ENCODE measurements around the gene CEMIP. TPM values are rescaled to one million over a fixed set of nuclear protein-coding genes. Genes with fewer than 3 reads are reported as not detected.

CEMIP gene
- polyA plus RNA-seq, 5 donors: 13.7 to 31.0 (median 21.2) TPM

- DNase-seq: no peak
Measured at GRCh38 chr15:80846031-80846815, 67.1 kb downstream of the CEMIP start.

GRCh38 chr15:80849308-80849707 is 70.1 kb downstream of the CEMIP start:
- no peak for DNase-seq

- DNase-seq: no peak
Measured at GRCh38 chr15:80850941-80851451, 71.8 kb downstream of the CEMIP start.

DNA sequence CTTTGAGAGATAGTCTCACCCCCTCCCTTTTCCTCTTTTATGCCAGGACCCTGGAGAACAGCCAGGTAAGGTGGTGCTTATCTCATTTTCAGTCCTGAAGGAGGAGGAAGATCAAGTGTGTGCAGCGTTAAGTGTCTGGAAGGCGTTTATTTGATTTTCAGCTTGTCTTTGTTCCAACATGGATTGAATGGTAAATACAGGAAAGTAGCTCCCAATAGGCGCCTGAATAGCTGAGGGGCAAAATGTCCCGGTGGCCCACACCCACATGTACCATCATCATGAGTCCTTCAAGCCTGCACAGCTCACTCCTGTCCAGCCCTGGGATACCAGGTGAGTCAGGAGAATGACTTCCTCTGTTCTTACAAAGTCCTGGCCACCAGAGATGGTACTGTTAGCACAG is 73.5 kb downstream of the CEMIP start:
- no peak for DNase-seq

GRCh38 chr15:80854104-80854503 is 74.9 kb downstream of the CEMIP start:
- no peak for DNase-seq

DNA sequence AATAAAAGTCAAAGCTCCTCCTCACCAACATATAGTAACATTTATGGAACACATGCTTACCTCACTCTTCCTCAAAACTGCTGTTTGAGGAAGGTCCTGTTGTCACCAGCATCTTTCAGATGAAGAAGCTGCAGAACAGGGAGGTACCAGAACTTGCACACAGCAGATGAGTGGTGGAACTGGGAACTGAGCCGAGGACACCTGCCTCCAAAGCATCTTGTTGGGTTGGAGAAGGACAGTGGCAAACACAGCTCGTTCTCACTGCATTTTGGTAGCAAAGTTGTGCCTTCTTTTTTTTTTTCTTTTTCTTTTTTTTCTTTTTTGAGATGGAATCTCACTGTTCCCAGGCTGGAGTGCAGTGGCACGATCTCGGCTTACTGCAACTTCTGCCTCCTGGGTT is 76.0 kb downstream of the CEMIP start:
- DNase-seq: no peak

DNA sequence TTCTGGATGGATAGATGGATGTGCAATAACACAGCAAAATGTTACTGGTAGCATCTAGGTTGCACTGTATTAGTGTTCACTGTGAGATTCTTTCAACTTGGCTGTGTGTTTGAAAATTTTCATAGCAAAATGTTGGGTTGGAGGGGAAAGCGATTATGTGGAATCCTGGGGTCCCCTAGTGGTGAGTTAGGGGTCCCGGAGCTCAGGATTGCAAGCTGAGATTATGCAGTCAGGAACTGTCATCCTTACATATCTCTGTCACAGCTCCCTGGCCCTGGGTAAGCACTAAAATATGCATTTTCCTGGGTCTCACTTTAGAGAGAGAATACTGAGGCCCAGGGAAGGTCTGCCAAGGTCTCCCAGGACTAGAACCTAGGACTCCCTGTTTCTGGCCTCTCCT is 77.2 kb downstream of the CEMIP start:
- DNase-seq: no peak

GRCh38 chr15:80856809-80857377 is 77.7 kb downstream of the CEMIP start:
- DNase-seq: peak; percentile 42 to 55

- peak; percentile 42 to 51 for DNase-seq
Measured at GRCh38 chr15:80861731-80862170, 82.6 kb downstream of the CEMIP start.

GRCh38 chr15:80864666-80865065 is 85.5 kb downstream of the CEMIP start:
- no peak for DNase-seq

GRCh38 chr15:80866936-80867335 is 87.8 kb downstream of the CEMIP start:
- no peak for DNase-seq

- no peak for DNase-seq
Measured at GRCh38 chr15:80870366-80870765, 91.2 kb downstream of the CEMIP start.

DNA sequence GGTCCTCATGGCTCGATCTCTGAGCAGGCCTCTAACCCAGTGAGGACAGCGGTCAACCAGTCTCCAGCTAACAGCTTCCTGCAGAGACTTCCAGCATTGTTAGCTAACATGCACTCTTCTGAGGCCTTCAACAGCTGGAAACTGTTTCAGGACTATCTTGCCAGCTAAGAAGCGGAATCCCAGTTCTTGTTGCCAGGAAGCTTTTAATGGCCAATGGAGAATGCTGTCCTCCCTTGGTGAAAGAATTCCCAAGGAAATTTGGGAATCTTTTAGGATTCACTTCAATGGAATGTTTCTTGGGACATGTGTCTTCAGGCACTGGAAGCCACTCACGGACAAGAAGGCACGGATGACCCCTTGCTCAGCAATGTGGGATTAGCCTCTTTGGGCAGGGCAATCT is 91.7 kb downstream of the CEMIP start:
- peak; percentile 43 to 61 for DNase-seq

- DNase-seq: no peak
Measured at GRCh38 chr15:80871858-80872257, 92.7 kb downstream of the CEMIP start.

DNA sequence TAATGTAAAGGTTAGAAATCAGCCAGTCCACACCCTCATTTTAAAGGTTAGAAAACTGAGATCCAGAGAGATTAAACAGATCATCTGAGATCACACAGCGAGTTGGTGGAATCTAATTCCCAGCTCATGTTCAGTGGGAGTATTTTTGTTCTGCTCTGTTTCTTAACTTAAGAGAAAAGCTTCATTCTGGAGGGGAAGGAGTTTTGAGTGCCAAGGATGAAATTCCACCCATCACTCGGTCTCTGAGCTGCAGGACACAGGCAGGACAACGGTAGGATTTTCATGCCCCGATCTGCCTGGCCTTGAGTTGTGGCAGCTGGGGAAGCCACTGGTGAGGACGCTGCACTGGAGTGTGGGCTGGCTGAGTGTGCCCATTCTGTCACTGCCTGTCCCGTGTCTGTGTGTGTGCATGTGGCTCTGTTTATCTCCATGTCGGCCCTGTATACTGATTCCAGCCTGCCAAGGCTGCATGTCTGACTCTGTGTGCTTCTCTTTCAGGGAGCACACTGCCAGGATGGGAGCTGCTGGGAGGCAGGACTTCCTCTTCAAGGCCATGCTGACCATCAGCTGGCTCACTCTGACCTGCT is 94.3 kb downstream of the CEMIP start:
- no peak for DNase-seq

DNA sequence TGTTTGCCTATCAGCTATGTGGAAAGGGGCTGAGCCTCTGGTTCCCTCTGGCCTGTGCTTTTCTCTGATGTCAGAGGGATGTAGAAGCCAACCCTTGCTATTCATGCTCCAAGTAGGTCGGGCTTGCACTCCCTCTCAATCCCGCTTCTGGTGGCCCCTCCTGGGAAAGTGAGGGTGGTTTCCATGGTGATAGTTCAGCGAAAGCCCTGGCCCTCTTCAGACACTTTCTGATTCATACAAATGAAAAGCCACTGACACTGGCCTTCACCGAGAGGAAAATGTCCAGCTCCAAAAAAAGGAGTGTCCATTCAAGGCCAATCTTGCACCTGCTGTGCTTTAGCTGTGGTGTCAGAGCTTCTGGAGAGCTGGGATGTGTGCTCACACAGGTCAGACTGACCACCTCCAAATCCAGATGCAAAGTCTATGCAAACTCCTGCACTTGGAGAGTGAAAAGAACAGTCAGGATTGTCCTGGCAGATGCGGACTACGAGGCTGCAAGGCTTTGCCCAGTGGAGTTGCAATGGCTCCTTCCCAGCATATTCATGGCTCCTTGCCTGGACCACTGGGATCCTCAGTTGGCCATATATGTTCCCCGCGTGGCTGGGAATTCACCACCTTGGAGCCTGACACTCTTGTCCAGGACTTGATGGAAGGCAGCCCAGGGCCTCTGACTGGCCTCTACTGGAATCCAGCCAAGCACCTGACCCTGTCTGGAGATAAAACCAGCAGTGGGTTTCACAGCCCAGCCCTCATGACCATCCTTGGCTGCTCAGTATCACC is 96.6 kb downstream of the CEMIP start:
- no peak for DNase-seq

GRCh38 chr15:80876348-80876674 is 97.1 kb downstream of the CEMIP start:
- no peak for DNase-seq

GRCh38 chr15:80878242-80878866 is 99.2 kb downstream of the CEMIP start:
- DNase-seq: no peak

DNA sequence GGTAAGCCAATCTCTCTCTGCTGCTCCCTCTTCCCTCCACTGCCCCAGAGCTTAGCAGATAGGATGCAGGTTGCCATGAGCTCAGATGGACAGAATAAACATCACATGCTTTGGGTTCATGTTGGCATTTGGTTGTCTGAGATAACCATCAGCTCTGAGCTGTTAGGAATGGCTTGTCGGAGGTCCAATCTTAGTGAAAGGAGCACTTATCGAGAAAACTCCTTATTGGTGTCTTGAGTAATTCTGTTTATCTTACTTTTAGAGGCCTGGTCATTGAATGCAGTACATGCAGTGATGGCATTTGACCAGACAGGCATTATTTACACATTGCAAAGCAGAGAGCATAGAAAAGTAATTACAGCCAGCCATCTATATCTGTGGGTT is 99.7 kb downstream of the CEMIP start:
- no peak for DNase-seq

DNA sequence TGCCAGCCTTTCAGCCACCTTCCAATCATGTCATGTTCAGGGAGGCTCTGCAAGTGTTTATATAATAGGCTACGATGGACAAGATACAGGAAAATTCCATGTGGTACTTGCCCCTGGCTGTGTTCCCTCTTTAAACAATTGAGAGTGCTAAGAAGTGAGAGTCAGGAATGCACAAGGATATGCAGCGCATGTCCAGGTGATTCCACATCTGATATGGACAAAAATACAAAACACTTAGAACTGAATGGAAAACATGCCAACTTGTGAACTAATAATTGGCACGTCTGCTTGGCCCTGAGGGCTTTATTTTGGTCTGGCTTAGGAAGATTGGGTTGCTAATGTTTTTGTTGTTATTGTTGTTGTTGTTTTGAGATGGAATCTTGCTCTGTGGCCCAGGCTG is 100.9 kb downstream of the CEMIP start:
- DNase-seq: no peak

- DNase-seq: no peak
Measured at GRCh38 chr15:80883641-80884040, 104.5 kb downstream of the CEMIP start.

GRCh38 chr15:80885016-80885579 is 105.9 kb downstream of the CEMIP start:
- DNase-seq: no peak

All from right lung (tissue), 5 donors.